Measurements from ENCODE around the gene ARF1.

Gene ARF1

DNA sequence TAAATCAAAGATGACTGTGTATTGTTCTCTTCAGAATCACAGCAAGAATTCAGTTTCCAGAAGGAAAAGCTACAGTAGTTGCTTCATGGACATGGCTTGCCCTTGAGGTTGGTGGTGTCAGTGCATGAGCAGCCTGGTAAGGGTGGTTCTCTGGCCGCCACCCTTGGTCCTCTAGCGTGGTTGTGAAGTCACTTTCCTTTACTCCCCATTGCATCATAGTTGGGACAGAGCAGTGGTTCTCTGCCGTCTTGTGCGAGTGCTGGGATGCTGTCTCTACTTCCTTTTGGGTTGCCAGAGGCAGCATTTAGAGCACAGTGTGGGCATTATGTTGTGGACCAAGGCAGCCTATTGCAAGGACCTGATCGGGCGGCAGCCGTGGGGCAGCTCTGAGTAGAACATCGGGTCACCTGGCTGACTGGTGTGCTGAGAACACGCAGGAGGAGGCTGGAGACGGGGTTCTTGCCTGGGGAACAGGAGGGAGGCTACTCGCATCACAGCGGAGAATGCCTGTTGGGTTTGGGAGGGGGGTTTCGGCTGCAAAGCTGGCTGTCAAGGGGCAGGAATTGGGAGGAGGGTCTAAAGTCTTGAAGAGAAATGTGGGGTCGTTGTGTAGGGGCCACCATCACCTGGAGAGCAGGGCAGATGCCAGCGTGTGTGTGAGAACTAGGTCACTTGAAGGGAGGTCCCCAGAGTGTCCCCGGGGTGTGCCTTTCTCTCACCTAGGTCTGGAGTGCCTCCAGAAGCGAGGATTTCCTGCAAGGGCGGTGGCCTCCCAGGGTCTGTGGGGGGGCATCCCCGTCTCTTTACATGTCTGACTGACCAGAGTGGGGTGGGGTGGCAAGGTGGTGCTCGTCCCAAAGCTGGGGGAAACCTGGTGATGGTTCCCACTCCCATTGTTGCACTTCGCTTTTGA lies 6.3 kb downstream of the ARF1 start:
- no peak for DNase-seq

DNA sequence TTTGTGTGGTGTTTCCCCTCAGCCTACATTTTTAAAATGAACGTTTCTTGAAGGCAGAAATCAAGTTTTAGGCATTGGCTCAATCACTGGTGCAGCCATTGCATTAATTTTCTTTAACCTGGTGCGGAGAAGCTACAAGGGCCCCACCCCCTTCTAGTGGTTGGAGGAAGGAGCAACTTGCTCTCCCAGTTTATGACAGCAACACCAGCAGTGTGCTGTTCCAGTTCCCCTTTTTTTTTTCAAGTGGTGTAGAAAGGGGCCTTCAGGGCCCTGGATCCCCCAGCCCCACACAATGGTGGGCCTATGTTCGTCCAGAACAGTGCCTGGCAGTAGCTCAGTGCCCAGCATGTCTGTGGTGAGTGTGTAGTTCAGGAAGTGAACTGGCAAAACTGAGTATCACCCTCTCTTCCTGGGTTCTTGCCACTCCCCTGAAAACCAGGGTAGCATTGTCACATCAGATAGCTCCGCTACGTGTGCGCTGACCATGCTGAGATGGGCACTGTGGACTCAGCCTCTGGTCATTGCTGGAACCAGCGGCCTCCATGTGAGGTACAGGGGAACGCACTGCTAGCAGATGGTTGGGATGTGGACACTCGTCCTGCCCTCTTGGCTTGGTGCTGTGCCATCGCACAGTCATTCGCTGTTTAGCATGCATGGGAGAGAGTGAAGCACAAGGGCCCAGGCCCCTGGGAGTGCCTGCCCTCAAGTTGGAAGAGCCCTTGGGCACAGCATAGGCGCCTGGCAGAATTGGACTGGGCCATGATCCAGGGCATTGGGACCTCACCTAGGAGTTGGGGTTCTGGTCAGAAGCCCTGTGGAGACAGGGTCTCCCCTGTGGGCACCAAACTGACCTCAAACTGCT lies 7.2 kb downstream of the ARF1 start:
- DNase-seq, result no peak

DNA sequence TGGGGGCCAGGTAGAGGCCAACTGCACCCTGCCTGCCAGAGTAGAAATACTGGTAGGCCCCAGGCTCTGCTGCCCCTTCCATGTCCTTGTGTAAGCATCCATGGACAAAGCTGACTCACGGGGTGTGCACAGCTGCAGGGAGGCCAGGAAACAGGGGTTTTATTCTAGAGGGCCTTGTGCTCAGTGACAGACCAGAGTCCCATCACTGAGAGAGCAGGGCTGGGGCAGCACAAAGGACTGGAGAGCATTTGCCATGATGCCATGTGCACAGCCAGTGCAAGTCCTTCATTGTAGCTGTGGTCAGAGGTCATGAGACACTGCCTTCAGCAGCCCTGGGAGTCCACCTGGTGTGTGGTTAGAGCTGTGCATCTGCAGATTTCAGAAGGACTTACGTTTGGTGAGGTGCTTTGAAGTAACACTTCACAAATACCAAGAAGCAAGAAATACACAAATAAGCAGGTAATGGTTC lies 8.1 kb downstream of the ARF1 start:
- DNase-seq, result no peak

DNA sequence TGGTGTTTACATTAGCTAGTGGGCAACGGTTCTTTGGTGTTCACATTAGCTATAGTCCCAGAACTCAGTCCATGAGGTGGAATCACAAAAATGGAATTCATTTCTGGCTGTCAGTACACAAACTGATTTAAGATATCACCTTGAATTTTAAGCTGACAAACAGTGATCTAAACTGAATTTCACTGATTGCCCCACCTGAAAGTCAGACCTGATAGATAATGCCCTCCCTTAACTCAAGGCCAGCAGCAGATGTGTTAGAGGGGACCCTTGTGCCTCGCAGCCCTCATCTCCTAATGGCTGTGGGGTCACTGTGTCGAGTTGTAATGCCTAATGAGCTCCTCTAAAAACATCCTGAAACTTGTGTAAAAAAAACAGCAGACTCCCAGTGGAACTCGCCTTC lies 8.6 kb downstream of the ARF1 start:
- DNase-seq, result no peak

DNA sequence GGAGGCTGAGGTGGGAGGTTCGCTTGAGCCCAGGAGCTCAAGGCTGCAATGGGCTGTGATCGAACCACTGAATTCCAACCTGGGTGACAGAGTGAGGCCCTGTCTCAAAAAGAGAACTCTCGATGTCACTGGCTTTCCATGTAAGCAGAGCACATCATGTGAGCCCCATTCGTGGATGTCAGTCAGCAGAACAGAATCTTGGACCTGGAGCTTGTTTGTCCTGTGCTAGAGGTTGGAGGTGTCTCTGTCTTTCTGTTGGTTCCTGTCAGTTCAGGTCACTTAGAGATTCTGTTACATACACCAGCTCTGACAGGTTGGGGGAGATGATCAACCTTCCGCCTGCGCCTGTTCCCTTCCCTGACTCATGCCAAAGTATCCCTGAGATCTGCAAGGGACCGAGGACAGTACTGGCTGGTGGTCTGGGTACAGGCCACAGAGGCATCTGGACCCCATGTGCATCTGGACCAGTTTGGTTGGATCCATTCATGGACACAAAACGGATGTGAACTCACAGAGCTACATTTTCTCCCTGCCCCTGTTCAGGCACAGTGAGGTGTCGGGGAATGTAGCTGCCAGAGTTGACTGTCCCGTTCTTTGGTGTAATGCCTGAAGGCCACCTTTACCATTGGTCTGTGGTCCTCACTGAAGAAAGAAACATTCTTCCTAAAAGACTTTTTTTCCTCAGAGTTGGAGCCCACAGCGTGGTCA lies 10.0 kb downstream of the ARF1 start:
- DNase-seq, result no peak

DNA sequence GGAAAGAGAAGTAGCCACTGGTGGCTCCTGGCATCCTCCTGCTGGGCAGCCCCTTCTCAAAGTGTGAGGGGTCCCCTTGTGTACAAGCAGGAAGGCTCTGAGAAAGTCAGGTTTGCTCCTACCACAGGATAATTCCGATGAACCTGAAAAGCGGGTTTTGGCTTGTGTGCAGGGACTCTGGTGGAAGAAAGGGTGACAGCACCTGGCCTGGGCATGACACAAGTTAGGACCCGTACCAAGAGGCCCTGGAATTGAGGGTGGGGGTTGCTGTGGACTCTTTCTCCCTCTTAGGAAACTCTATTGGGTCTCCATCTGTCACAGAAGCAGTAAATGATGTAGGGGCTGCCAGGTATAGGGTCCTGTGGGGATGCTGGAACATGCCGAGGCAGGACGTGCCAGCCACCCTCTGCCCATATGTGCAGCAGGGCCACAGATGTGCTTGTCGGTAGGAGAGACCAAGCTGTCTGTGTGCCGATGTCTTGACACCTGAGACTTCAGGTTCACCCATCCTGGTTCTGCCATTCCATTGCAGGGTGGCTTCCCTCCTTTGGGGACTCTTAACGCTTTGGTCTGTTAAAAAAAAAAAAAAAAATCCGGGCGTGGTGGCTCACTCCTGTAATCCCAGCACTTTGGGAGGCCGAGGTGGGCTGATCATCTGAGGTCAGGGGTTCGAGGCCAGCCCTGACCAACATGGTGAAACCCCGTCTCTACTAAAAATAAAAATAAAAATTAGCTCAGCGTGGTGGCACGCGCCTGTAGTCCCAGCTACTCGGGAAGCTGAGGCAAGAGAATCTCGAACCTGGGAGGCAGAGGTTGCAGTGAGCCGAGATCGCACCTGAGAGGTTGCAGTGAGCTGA lies 10.8 kb downstream of the ARF1 start:
- DNase-seq, result no peak

DNA sequence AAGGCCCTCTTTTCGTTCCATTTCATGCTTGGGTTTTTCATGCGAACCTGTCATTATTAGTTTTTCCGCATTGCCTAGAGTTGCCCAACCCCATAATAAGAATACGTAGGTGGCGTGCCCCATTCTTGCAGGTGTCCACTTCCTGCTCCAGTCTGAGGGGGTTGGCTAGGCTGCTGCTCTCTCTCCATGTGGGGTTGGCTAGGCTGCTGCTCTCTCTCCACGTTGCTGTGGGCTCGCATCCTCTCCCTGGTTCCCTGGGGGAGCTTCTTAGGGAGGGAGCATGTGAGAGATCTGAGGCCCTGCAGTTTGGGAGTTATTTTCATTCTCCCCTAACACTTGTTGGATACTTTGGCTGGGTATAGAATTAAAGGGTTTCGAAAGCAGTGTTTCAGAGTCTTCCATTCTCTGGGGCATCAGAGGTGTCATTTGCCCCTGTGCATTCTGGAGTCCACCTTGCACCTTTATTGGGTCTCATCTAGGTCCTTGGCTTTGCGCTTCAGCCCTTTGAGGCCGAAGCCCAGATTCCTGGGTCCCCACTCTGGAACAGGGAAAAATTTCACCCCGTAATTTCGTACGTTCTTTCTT lies 12.0 kb downstream of the ARF1 start:
- DNase-seq, result no peak

DNA sequence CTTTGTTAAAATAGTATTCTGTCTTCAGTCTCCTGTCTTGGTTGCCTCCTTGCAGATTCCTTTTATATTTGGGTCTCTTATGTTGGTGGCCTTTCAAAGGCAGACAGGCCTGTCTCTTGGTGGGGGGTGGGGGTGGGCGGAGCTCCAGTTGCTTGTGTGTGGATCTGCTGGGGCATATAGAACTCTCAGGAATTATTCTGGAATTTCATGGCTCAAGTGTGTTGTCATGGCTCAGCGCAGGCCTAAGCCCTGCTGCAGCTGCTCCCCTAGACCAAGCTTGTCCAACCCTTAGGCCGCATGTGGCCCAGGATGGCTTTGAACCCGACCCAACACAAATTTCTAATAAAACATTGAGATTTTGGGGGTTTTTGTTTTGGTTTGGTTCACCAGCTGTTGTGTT lies 12.7 kb downstream of the ARF1 start:
- no peak for DNase-seq

DNA sequence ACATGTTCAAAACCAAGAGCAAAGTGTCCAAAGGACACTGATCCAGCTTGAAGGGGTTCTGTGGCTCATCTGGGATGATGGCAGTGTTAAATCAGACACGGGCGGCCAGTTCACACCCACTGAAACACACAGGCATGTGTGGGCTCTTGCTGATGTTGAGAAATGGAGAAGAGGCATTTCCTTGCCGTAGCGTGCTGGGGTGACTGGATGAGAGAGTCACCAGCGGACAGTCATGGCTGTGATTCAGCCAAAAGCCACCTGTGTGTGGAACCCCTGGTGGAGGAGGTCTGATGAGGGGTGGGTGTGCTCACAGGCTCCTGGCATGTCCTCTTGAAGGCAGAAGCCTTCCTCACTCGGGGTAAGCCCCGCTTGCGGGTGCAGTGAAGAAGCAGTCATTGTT lies 13.4 kb downstream of the ARF1 start:
- DNase-seq, result no peak

DNA sequence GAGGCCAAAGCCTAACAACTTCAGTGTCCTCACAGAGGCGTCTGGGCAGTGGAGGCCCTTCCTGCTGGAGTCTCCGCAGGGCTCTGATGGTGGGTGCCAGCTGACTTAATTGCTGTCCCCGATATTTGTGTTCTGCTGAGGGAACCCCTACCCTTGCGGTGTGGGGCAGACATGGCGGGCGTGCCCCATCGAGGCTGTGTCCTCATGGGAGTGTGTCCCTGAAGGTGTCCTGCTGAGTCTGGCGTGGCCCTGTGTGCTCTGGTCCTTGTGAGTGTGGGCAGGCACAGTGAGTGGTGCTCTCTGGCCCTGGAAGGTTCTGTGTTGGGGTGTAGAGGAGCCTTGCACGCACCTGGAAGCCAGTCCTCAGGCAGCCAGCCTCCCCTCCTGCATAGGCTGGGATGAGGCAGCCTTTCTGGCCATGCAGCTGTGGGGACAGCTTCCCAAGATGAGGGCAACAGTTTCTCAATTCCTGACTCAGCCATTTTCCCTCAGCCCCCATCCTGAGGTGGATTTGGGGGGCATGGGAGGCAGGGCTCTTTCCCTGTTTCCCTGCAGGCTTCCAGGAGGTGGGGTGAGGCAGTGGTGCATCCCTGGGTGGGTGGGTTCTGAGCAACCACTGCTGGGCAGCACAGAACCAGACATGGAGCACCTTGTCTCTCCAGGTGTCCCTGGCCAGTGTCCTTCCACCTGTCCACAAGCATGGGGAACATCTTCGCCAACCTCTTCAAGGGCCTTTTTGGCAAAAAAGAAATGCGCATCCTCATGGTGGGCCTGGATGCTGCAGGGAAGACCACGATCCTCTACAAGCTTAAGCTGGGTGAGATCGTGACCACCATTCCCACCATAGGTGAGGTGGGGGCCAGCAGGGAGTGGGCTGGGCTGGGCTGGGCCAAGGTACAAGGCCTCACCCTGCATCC lies 14.2 kb downstream of the ARF1 start:
- no peak for DNase-seq

DNA sequence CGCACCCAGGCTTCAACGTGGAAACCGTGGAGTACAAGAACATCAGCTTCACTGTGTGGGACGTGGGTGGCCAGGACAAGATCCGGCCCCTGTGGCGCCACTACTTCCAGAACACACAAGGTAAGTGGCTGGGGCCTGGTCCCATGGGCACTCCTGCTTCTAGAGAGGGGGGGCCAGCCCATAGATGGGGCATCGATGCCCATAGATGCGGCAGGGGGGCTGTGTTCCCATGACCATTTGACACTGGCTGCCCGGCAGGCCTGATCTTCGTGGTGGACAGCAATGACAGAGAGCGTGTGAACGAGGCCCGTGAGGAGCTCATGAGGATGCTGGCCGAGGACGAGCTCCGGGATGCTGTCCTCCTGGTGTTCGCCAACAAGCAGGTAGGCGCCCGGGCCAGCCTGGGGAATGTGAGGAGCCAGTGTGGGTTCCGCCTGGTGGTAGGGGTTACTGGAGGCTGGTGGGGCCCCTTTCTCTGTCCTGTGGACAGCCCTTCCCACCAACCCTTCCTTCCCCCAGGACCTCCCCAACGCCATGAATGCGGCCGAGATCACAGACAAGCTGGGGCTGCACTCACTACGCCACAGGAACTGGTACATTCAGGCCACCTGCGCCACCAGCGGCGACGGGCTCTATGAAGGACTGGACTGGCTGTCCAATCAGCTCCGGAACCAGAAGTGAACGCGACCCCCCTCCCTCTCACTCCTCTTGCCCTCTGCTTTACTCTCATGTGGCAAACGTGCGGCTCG lies 15.0 kb downstream of the ARF1 start:
- DNase-seq, result no peak

DNA sequence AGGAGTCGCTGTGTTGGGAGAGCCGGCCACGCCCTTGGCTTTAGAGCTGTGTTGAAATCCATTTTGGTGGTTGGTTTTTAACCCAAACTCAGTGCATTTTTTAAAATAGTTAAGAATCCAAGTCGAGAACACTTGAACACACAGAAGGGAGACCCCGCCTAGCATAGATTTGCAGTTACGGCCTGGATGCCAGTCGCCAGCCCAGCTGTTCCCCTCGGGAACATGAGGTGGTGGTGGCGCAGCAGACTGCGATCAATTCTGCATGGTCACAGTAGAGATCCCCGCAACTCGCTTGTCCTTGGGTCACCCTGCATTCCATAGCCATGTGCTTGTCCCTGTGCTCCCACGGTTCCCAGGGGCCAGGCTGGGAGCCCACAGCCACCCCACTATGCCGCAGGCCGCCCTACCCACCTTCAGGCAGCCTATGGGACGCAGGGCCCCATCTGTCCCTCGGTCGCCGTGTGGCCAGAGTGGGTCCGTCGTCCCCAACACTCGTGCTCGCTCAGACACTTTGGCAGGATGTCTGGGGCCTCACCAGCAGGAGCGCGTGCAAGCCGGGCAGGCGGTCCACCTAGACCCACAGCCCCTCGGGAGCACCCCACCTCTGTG lies 15.9 kb downstream of the ARF1 start:
- no peak for DNase-seq

DNA sequence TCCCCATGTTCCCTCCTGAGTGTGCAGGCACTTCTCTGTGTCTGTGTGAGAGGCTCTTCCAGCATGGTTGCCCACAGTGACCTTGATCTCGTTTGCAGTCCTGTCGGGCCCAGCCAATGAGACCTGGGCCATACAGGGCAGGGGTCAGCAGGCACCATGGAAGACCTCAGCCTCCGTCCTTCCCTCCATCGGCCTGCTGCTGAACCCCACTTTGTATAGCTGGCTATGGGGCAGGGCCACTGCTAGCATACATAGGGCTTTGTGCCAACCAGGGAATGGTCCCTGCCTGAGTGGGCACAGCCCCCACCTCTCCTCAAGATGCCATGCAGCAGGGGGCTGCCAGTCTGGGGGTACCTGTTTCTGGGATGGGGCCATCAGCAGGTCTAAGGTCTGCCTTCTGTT lies 16.8 kb downstream of the ARF1 start:
- no peak for DNase-seq

DNA sequence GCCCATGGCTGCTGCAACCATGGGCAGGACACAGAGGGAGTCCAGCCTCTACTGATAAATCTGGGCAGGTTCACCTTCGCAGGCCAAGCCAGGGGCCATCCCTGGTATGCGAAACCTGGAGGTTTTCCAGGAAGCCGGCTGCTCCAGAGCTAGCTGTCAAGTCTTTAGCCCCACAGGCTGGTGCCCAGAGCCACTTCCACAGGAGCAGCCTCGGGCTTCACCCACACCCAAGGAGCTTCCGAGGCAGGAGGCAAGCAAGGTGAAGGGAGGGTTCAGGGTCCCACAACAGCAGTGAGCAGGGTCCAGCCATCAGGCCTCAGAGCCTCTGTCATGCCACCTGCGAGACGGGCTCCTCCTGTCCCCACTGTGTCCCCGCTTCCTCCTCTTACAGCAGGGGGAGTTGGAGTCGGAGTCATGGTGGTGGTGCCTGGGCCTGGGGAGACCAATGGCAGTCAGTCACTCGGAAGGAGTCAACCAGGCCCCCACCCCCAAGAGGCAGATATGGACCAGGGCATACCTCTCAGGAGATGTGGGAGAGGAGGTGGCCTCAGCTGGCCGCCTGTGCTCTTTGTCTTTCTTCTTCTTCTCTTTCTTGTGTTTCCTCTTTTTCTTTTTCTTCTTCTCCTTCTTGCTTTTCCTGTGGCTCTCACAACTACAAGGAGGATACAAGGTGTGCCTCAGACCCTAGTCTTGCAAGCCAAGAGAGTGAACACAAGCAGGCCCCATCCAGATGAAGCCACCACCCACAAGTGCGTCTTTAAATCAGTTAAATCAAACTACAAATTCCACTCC lies 18.5 kb downstream of the ARF1 start:
- DNase-seq, result no peak

DNA sequence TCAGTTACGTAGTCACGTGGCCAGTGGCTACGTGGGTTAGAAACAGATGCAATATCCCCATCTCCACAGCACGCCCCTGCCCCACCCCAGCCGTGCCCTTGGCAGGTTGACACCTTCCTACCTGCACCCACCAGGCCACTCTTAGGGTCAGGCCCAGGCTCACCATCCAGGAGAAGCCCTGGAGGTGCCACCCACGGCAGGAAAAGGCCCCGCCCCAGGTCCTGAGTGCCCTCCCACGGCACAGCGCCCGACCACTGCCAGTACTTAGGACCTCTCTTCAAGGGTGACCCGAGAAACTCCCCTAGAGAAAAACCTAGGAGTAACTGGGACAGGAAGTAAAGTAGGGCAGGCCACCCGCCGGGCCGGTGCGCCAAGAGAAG lies 19.1 kb downstream of the ARF1 start:
- DNase-seq, result peak; percentile 28

DNA sequence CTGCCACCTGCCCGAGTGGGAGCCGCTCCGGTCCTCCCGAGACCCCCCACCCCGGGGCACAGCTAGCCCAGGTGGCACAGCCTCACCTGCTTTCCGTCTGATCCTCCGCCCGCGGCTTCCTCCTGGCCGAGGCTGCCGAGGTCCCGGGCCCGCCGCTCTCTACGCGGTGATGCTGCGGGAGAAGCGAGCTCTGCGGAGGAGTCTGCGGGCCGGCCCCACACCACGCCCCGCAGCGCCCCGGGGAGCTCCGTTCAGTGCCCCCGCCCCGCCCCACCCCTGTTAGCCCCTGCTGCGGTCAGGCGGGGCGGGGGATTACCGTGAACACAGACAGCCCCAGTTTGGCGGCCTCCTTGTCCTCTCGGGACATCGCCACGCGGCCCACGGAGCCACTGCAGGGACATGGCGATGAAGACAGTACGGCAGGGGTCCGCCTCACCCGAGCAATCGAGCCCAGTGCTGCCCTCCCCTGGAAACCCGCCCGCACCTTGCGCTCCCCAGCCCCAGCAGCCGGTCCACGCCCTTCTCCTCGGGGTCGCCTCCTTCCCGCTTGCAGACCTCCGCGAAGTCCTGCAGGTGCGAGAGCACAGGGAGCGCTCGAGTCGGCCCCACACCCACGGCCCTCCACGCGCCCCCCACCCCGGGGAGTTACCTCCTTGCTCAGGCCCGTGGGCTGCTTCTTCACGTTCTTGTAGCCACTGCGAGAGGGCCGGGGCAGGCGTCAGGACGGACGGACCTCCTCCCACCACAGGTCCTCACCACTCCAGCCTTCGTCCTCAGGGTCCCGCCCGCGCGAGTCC lies 19.7 kb downstream of the ARF1 start:
- DNase-seq, result peak; percentile 62

DNA sequence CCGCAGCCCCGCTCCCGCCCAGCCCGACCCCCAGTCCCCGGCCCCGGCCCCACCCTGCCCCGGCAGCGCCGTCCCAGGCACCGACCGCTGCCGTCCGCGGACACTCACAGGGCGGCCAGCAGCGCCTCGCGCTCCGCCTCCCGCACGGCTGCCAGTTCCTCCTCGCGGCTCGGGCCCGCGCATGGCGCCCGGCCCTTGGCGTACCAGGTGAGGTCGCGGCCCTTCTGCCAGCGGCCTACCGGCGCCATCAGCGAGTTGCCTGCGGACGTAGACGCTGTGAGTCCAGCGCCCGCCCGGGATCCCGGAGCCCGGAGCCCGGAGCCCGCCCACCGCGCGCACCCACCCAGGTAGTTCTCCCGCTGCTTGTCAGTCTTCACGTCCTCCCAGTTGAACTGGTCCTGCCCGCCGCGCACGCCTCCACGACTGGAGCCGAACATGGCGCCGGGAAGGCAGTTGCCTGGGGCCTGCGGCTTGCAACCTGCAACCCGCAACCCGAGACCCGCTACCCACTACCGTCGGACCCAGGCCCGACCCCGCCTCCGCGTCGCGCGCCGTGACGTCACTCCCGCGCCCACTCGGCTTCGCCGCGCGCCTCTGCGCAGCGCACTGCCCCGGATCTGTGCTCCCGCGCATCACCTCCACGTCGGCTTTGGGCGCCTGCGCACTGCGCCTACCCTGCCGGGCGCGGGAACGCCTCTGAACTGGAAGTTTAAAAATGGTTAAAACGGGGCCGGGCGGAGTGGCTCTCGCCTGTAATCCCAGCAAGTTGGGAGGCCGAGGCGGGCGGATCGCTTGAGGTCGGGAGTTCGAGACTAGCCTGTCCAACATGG lies 20.5 kb downstream of the ARF1 start, which contains the start of gene C1orf35:
Gene C1orf35 (minus strand): TSS at position 535 of the 830 bp plus-strand sequence. CDS start 98 bp downstream, at position 437.
- peak; percentile 97 for DNase-seq

All from activated CD4-positive, alpha-beta T cell treated with anti-CD3 and anti-CD28 coated beads, Interleukin-10, Interleukin-2, amounts not matched to agents 100 ng/mL and 50 ng/mL, durations not matched to agents 16 hours and 8 hours (primary cell).